Stomach smooth muscle (tissue), 2 donors: ENCODE data around the gene CAMK2N2.

ENCODE experiments used
- H3K27ac ChIP-seq: one replicate; pipeline ENCODE4 v1.7.0; 2013; ENCODE audit warnings: mild to moderate bottlenecking, low read length, inconsistent platforms
- H3K27me3 ChIP-seq, 2 donors: one replicate each; pipeline ENCODE4 v1.7.0; 2013; ENCODE audit warnings: low read length in 2 of 2; ENCODE audit not compliant: insufficient read depth in 2 of 2, control insufficient read depth in 1 of 2
- H3K36me3 ChIP-seq, 2 donors: one replicate each; pipeline ENCODE4 v1.7.0; 2013; ENCODE audit warnings: low read length in 2 of 2; ENCODE audit not compliant: control insufficient read depth in 2 of 2, insufficient read depth in 2 of 2
- H3K4me1 ChIP-seq: one replicate; pipeline ENCODE4 v1.7.0; 2013; ENCODE audit warnings: low read length; ENCODE audit not compliant: control insufficient read depth, insufficient read depth
- H3K4me3 ChIP-seq, 2 donors: one replicate each; pipeline ENCODE4 v1.7.0; 2013; ENCODE audit warnings: low read length in 2 of 2
- H3K9ac ChIP-seq, 2 donors: one replicate each; pipeline ENCODE4 v1.7.0; 2013; ENCODE audit warnings: low read length in 2 of 2, mild to moderate bottlenecking in 1 of 2
- H3K9me3 ChIP-seq, 2 donors: one replicate each; pipeline ENCODE4 v1.7.0; 2013; ENCODE audit warnings: low read length in 2 of 2; ENCODE audit not compliant: control insufficient read depth in 2 of 2
- donor health status: healthy.
- donor health status: Pancreatic carcinoma.

CAMK2N2 gene

DNA sequence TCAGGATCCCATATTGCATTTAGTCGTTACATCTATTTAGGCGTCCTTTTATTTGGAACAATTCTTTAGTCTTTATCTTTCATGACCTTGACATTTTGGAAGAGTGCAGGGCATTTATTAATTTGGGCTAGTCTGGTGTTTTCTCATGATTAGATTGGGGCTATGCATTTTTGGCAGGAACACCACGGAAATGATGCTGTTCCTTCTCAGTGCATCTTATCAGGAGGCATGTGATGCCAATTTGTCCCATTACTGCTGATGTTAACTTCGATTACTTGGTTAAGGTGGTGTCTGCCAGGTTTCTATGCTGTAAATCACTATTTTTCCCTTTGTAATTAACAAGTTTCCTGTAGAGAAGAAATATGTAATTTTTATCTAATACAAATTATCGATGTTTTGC, 50.1 kb downstream of the CAMK2N2 start:
- Histone ChIP-seq H3K27ac (no peak overlapping the region), H3K4me3 (no peak overlapping the region), H3K9ac (no peak overlapping the region), H3K9me3 (no peaks in the 10 kb centered on the region), H3K27me3 (peaks cover 0 to 4% of the 10 kb centered on the region in 2 donors), H3K4me1 (no peaks in the 10 kb centered on the region), H3K36me3 (no peaks in the 10 kb centered on the region)
